H9 (cell line): ENCODE measurements around the gene SLC16A7. TPM values are rescaled to one million over a fixed set of nuclear protein-coding genes. Genes with fewer than 3 reads are reported as not detected.

Experiments
- DNase-seq: peaks from one replicate; pipeline ENCODE4 v3.0.0-alpha.2; 2017
- H2AFZ ChIP-seq: one replicate; pipeline ENCODE4 v1.6.1; 2013; ENCODE audit warnings: mild to moderate bottlenecking, low read length, control low read depth, moderate library complexity
- H2AK5ac ChIP-seq: 2 replicates; pipeline ENCODE4 v1.6.1; 2013; ENCODE audit warnings: low read length, control low read depth, mixed read lengths; ENCODE audit not compliant: insufficient read length
- H2BK120ac ChIP-seq: one replicate; pipeline ENCODE4 v1.6.1; 2013; ENCODE audit warnings: low read depth, mild to moderate bottlenecking, low read length, control low read depth, inconsistent platforms; ENCODE audit not compliant: poor library complexity, severe bottlenecking
- H2BK12ac ChIP-seq: 2 replicates; pipeline ENCODE4 v1.6.1; 2013; ENCODE audit warnings: low read length, control low read depth, mixed read lengths, low read depth; ENCODE audit not compliant: insufficient read length
- H2BK15ac ChIP-seq: 2 replicates; pipeline ENCODE4 v1.6.1; 2013; ENCODE audit warnings: low read depth, low read length, control low read depth
- H2BK20ac ChIP-seq: one replicate; pipeline ENCODE4 v1.6.1; 2013; ENCODE audit warnings: low read depth, mild to moderate bottlenecking, low read length, control low read depth, inconsistent platforms; ENCODE audit not compliant: poor library complexity, severe bottlenecking
- H2BK5ac ChIP-seq: 2 replicates; pipeline ENCODE4 v1.6.1; 2013; ENCODE audit warnings: low read length, control low read depth, mixed read lengths; ENCODE audit not compliant: insufficient read length
- H3K14ac ChIP-seq: 2 replicates; pipeline ENCODE4 v1.6.1; 2013; ENCODE audit warnings: low read length, control low read depth; ENCODE audit not compliant: insufficient read depth
- H3K18ac ChIP-seq: 2 replicates; pipeline ENCODE4 v1.6.1; 2013; ENCODE audit warnings: low read depth, mild to moderate bottlenecking, mixed read lengths, low read length, control low read depth; ENCODE audit not compliant: insufficient read length
- H3K23ac ChIP-seq: 2 replicates; pipeline ENCODE4 v1.6.1; 2013; ENCODE audit warnings: low read length, control low read depth, mixed read lengths, low read depth; ENCODE audit not compliant: insufficient read length
- H3K23me2 ChIP-seq: 2 replicates; pipeline ENCODE4 v1.6.1; 2013; ENCODE audit warnings: low read depth, mild to moderate bottlenecking, mixed read lengths, low read length, control low read depth; ENCODE audit not compliant: insufficient read length, poor library complexity, severe bottlenecking
- H3K27ac ChIP-seq: 2 replicates; pipeline ENCODE4 v1.5.1; 2013; ENCODE audit warnings: low read length, control low read depth, mixed read lengths, low read depth; ENCODE audit not compliant: insufficient read length
- H3K27me3 ChIP-seq: 2 replicates; pipeline ENCODE4 v1.6.1; 2013; ENCODE audit warnings: low read length, control low read depth, inconsistent platforms; ENCODE audit not compliant: insufficient read depth
- H3K4ac ChIP-seq: 2 replicates; pipeline ENCODE4 v1.6.1; 2013; ENCODE audit warnings: low read depth, mild to moderate bottlenecking, control low read depth, inconsistent platforms, low read length, moderate library complexity
- H3K4me1 ChIP-seq: 2 replicates; pipeline ENCODE4 v1.6.1; 2013; ENCODE audit warnings: low read length, control low read depth, inconsistent platforms; ENCODE audit not compliant: insufficient read depth
- H3K4me2 ChIP-seq: 2 replicates; pipeline ENCODE4 v1.6.1; 2013; ENCODE audit warnings: low read length, control low read depth, mixed read lengths; ENCODE audit not compliant: insufficient read length, insufficient read depth
- H3K56ac ChIP-seq: 2 replicates; pipeline ENCODE4 v1.6.1; 2013; ENCODE audit warnings: low read depth, mild to moderate bottlenecking, mixed read lengths, low read length, control low read depth; ENCODE audit not compliant: insufficient read length
- H3K79me1 ChIP-seq: 2 replicates; pipeline ENCODE4 v1.6.1; 2013; ENCODE audit warnings: low read depth, mild to moderate bottlenecking, moderate library complexity, low read length, control low read depth, inconsistent platforms; ENCODE audit not compliant: insufficient read depth, poor library complexity, severe bottlenecking
- H3K79me2 ChIP-seq: 2 replicates; pipeline ENCODE4 v1.6.1; 2013; ENCODE audit warnings: low read length, control low read depth, inconsistent platforms; ENCODE audit not compliant: insufficient read depth
- H3K9ac ChIP-seq: 2 replicates; pipeline ENCODE4 v1.6.1; 2013; ENCODE audit warnings: low read length, control low read depth, mixed read lengths; ENCODE audit not compliant: insufficient read length; ENCODE audit errors: extremely low read depth
- H3K9me3 ChIP-seq: one replicate; pipeline ENCODE4 v1.6.1; 2013; ENCODE audit warnings: low read depth, low read length, inconsistent platforms; ENCODE audit not compliant: control insufficient read depth
- H3T11ph ChIP-seq: one replicate; pipeline ENCODE4 v1.6.1; 2013; ENCODE audit warnings: mild to moderate bottlenecking, low read length, control low read depth, inconsistent platforms
- H4K20me1 ChIP-seq: one replicate; pipeline ENCODE4 v1.6.1; 2013; ENCODE audit not compliant: control insufficient read depth, insufficient read length, insufficient read depth
- H4K5ac ChIP-seq: 2 replicates; pipeline ENCODE4 v1.6.1; 2013; ENCODE audit warnings: low read depth, mild to moderate bottlenecking, mixed read lengths, low read length, control low read depth; ENCODE audit not compliant: insufficient read length
- H4K8ac ChIP-seq: replicated peaks from 2 replicates; pipeline ENCODE4 v1.6.1; 2013; ENCODE audit warnings: low read length, control low read depth, mixed read lengths, low read depth; ENCODE audit not compliant: insufficient read length
- H4K91ac ChIP-seq: 2 replicates; pipeline ENCODE4 v1.6.1; 2013; ENCODE audit warnings: low read depth, mild to moderate bottlenecking, moderate library complexity, mixed read lengths, low read length, control low read depth; ENCODE audit not compliant: insufficient read length
- H3K27ac Mint-ChIP-seq, 3 experiments: 2 replicates in 2 of 3; 3 replicates in 1 of 3; pipeline ENCODE4 v1.8.0; 2020 to 2021; ENCODE audit warnings: mixed read lengths in 3 of 3, mild to moderate bottlenecking in 1 of 3, moderate library complexity in 1 of 3
- H3K27me3 Mint-ChIP-seq: 2 replicates; pipeline ENCODE4 v1.8.0; 2021; ENCODE audit warnings: low read depth, mild to moderate bottlenecking, moderate library complexity, mixed read lengths
- H3K36me3 Mint-ChIP-seq, 3 experiments: 2 replicates in 2 of 3; 3 replicates in 1 of 3; pipeline ENCODE4 v1.8.0; 2020 to 2021; ENCODE audit warnings: low read depth in 3 of 3, mixed read lengths in 3 of 3; ENCODE audit not compliant: insufficient read depth in 1 of 3
- H3K4me1 Mint-ChIP-seq, 2 experiments: 2 replicates each; pipeline ENCODE4 v1.8.0; 2020; ENCODE audit warnings: mixed read lengths in 2 of 2
- H3K4me3 Mint-ChIP-seq, 2 experiments: 2 replicates in 1 of 2; 3 replicates in 1 of 2; pipeline ENCODE4 v1.8.0; 2020 to 2021; ENCODE audit warnings: mild to moderate bottlenecking in 2 of 2, mixed read lengths in 2 of 2, moderate library complexity in 1 of 2
- H3K9me3 Mint-ChIP-seq, 2 experiments: 2 replicates in 1 of 2; 3 replicates in 1 of 2; pipeline ENCODE4 v1.8.0; 2020; ENCODE audit warnings: mild to moderate bottlenecking in 2 of 2, mixed read lengths in 2 of 2, moderate library complexity in 1 of 2
- CTCF ChIP-seq: fragments of 200-600 bp; sonication (generic); conservative IDR thresholded peaks from 3 replicates; pipeline ENCODE4 v1.8.0; 2021; ENCODE audit warnings: antibody characterized with exemption, mild to moderate bottlenecking
- WGBS: extraction: QIAGEN DNeasy Blood & Tissue Kit; methylation state at CpG from one replicate; pipeline ENCODE4 v1.1.7; 2013; ENCODE audit warnings: missing lambda C conversion rate, low lambda C conversion rate, mixed read lengths; ENCODE audit not compliant: insufficient read length; ENCODE audit errors: extremely low coverage; 5-methylcytosine and 5-hydroxymethylcytosine counted together
- total RNA-seq: library from RNA; stranded (reverse); gene quantifications from 2 replicates; pipeline ENCODE4 v1.2.1, GENCODE V29; 2021

The SLC16A7 gene
- total RNA-seq, 1 experiment from 2014 or later, result 2.2 TPM

GRCh38 chr12:59812716-59813115, 216.9 kb downstream of the SLC16A7 start:
- Histone ChIP-seq H2BK20ac (no peak overlapping the region), H3K4me2 (no peak overlapping the region), H4K20me1 (no peaks in the 10 kb centered on the region), H2BK120ac (no peak overlapping the region), H2AFZ (no peak overlapping the region), H3K4me1 (no peaks in the 10 kb centered on the region), H2BK15ac (no peak overlapping the region), H3K9me3 (no peaks in the 10 kb centered on the region), H3K23me2 (no peaks in the 10 kb centered on the region), H3K27me3 (no peaks in the 10 kb centered on the region), H3K56ac (no peak overlapping the region), H3K4ac (no peak overlapping the region), H3K14ac (no peak overlapping the region), H3K27ac (no peak overlapping the region), H3K9ac (no peak overlapping the region), H3T11ph (no peak overlapping the region), H3K18ac (no peak overlapping the region), H2BK12ac (no peak overlapping the region), H2AK5ac (no peak overlapping the region), H3K79me1 (no peaks in the 10 kb centered on the region), H2BK5ac (no peak overlapping the region), H4K91ac (no peak overlapping the region), H4K8ac (no peak overlapping the region), H3K23ac (no peak overlapping the region), H4K5ac (no peak overlapping the region), H3K79me2 (no peaks in the 10 kb centered on the region)
- DNase-seq, result no peak
- Mint-ChIP-seq H3K9me3 (peaks cover 5% of the 10 kb centered on the region in 2 experiments; a peak in 4 of 5 replicates), H3K27me3 (no peaks in the 10 kb centered on the region), H3K36me3 (peaks cover 0 to 5% (median 0%) of the 10 kb centered on the region in 3 experiments; a peak in 2 of 7 replicates), H3K4me3 (no peak overlapping the region), H3K27ac (no peak overlapping the region), H3K4me1 (no peaks in the 10 kb centered on the region)
- no peak for TF ChIP-seq CTCF
- WGBS, result no CpG with 5 or more reads among the region's 7 CpGs
